NT2/D1 (cell line): ENCODE results near the gene ALDH16A1.
"Not testable (repeated sequence)": the region's sequence is repeated elsewhere in the genome, so short reads cannot be mapped to it uniquely, and the experiment has no call there.

Source experiments
- DNase-seq: peaks from one replicate; pipeline ENCODE4 v3.0.0-alpha.2; 2011; ENCODE audit warnings: low read depth, low spot score
- H3K27me3 ChIP-seq: 2 replicates; pipeline ENCODE4 v1.6.0; 2011; ENCODE audit warnings: mild to moderate bottlenecking; ENCODE audit not compliant: insufficient read length, insufficient read depth
- H3K36me3 ChIP-seq: 2 replicates; pipeline ENCODE4 v1.6.1; 2011; ENCODE audit warnings: mild to moderate bottlenecking, low read length, mixed read lengths; ENCODE audit not compliant: insufficient read depth, insufficient read length
- H3K4me1 ChIP-seq: 2 replicates; pipeline ENCODE4 v1.5.1; 2011; ENCODE audit not compliant: insufficient read depth, insufficient read length
- H3K4me3 ChIP-seq: 2 replicates; pipeline ENCODE4 v1.5.1; 2011; ENCODE audit warnings: low read depth; ENCODE audit not compliant: insufficient read length
- H3K9ac ChIP-seq: 2 replicates; pipeline ENCODE4 v1.6.0; 2011; ENCODE audit warnings: low read depth; ENCODE audit not compliant: insufficient read length
- H3K9me3 ChIP-seq: 2 replicates; pipeline ENCODE4 v1.5.1; 2011; ENCODE audit warnings: mild to moderate bottlenecking, low read length; ENCODE audit not compliant: insufficient read depth
- SUZ12 ChIP-seq: IDR thresholded peaks from 2 replicates; pipeline ENCODE4 v1.6.1; 2011; ENCODE audit not compliant: insufficient read length, insufficient read depth; ENCODE audit errors: extremely low read depth
- YY1 ChIP-seq: IDR thresholded peaks from 2 replicates; pipeline ENCODE4 v1.6.1; 2011; ENCODE audit not compliant: insufficient read length, insufficient read depth
- ZNF274 ChIP-seq: IDR thresholded peaks from 2 replicates; pipeline ENCODE4 v1.6.1; 2011; ENCODE audit warnings: mild to moderate bottlenecking, low read depth, low read length

The ALDH16A1 gene

DNA sequence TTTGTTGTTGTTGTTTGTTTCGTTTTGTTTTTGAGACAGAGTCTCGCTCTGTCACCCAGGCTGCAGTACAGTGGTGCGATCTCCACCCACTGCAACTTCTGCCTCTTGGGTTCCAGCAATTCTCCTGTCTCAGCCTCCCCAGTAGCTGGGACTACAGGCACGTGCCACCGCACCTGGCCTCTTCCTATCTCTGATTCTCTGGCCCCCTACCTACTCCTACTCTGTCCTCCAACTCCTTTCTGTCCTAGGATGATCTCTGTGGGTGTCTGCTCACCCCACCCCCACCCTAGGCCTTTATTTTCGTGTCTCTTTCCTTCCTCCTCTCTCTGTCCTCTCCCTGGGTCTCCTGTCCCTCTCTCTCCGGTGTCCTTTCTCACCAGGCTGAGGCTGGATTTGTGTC is 2.6 kb upstream of the ALDH16A1 start:
- Histone ChIP-seq H3K4me1 (peaks cover 6% of the 10 kb centered on the region), H3K9me3 (no peaks in the 10 kb centered on the region), H3K9ac (peak overlapping the region; percentile 63), H3K4me3 (no peak overlapping the region), H3K27me3 (no peaks in the 10 kb centered on the region), H3K36me3 (peaks cover 53% of the 10 kb centered on the region)
- no peak for TF ChIP-seq YY1
- no peak for TF ChIP-seq ZNF274
- no peak for TF ChIP-seq SUZ12
- DNase-seq: no peak

DNA sequence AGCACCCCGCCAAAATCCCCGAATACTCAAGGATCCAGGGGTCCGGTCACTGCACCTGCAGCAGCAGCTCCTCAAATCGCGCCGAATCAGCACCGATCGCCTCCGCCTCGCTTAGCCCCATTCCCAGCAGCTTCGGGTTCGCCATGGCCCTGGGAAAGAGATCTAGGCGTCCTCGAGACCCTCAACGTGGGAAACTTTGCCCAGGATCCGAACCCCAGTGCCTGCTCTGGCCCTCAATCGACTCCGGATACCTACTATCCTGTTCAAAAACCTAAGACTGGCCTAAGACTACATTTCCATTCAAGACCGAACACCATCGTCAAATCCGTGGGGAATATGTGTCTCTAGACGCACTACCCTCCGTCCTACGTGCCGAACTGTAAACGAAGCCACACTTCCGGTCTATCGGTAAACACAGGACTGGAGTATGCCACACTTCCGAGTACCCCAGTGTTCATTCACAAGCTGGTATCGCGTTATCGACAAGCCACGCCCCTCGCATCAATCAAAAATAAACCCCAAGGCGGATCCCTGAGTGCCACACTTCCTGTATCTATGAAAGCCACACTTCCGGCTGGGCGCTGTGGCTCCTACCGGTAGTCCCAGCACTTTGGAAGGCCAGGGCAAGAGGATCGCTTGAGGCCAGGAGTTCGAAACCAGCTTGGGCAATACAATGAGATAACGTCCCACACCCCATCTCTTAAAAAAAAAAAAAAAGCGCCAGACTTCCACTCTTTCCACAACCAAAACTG is 1.4 kb upstream of the ALDH16A1 start, which contains the start of gene PIH1D1:
PIH1D1 (minus strand) TSS at position 385 of the 752 bp plus-strand sequence; CDS start at position 145, 240 bp downstream.
- peak; percentile 96 for DNase-seq
- Histone ChIP-seq H3K4me1 (peaks cover 6% of the 10 kb centered on the region), H3K9ac (peak within 1 kb of the TSS; percentile 97), H3K27me3 (no peaks in the 10 kb centered on the region), H3K36me3 (peaks cover 55% of the 10 kb centered on the region), H3K4me3 (peak within 1 kb of the TSS; percentile 93), H3K9me3 (no peaks in the 10 kb centered on the region)
- TF ChIP-seq SUZ12 (no peak), YY1 (no peak), ZNF274 (no peak)

GRCh38 chr19:49453757-49454240 is 774 bp downstream of the ALDH16A1 start:
- H3K9ac ChIP-seq: peak overlapping the region; percentile 97
- DNase-seq: no peak
- H3K4me1 ChIP-seq: peaks cover 2% of the 10 kb centered on the region
- H3K9me3 ChIP-seq: no peaks in the 10 kb centered on the region
- H3K27me3 ChIP-seq: no peaks in the 10 kb centered on the region
- peaks cover 45% of the 10 kb centered on the region for H3K36me3 ChIP-seq
- TF ChIP-seq SUZ12 (no peak), ZNF274 (no peak), YY1 (no peak)
- peak overlapping the region; percentile 85 for H3K4me3 ChIP-seq

GRCh38 chr19:49455773-49456172 is 2.7 kb downstream of the ALDH16A1 start:
- H3K27me3 ChIP-seq: no peaks in the 10 kb centered on the region
- no peak for TF ChIP-seq ZNF274
- TF ChIP-seq YY1: no peak
- TF ChIP-seq SUZ12: no peak

DNA sequence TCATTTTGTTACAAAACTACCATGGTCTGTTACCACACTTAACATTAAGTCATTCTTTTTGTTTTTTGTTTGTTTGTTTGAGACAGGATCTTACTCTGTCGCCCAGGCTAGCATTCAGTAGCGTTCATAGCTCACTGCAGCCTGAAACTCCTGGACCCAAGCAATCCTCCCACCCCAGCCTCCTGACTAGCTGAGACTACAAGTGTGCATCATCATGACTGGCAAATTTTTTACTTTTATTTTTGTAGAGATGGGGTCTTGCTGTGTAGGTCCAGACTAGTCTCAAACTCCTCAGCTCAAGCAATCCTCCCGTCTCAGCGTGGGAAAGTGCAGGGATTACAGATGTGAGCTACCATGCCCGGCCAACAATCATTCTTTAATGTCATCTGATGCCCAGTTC is 3.3 kb downstream of the ALDH16A1 start:
- TF ChIP-seq YY1: no peak
- TF ChIP-seq ZNF274: no peak
- TF ChIP-seq SUZ12: no peak
- Histone ChIP-seq H3K4me1 (no peaks in the 10 kb centered on the region), H3K36me3 (peaks cover 42% of the 10 kb centered on the region), H3K9ac (no peak overlapping the region), H3K27me3 (no peaks in the 10 kb centered on the region), H3K4me3 (no peak overlapping the region), H3K9me3 (no peaks in the 10 kb centered on the region)
- no peak for DNase-seq

More at GRCh38 chr19:49455773-49456172, 2.7 kb downstream of the ALDH16A1 start:
- Histone ChIP-seq H3K4me1 (no peaks in the 10 kb centered on the region), H3K9ac (no peak overlapping the region), H3K9me3 (no peaks in the 10 kb centered on the region), H3K36me3 (peaks cover 40% of the 10 kb centered on the region), H3K4me3 (no peak overlapping the region)
- DNase-seq: no peak

DNA sequence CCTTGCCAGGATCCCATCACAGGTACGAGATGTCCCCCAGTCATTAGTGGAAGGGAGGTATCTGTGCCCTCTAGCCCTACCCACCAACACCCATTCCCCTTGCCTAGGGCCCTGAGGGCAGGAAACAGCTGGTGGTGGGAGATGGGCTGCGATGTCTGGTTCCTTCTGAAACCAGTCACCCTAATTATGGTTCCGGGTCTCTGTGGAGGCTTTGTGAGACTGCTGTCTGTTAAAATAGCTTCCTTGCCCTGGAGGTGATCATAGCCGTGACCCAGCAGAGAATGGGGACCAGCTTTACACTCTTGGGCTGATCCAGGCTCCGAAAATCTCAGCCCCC is 5.5 kb downstream of the ALDH16A1 start:
- no peaks in the 10 kb centered on the region for H3K4me1 ChIP-seq
- DNase-seq: no peak
- H3K4me3 ChIP-seq: no peak overlapping the region
- no peak overlapping the region for H3K9ac ChIP-seq
- no peaks in the 10 kb centered on the region for H3K27me3 ChIP-seq
- TF ChIP-seq ZNF274: no peak
- no peak for TF ChIP-seq SUZ12
- no peak for TF ChIP-seq YY1
- peaks cover 44% of the 10 kb centered on the region for H3K36me3 ChIP-seq
- no peaks in the 10 kb centered on the region for H3K9me3 ChIP-seq

DNA sequence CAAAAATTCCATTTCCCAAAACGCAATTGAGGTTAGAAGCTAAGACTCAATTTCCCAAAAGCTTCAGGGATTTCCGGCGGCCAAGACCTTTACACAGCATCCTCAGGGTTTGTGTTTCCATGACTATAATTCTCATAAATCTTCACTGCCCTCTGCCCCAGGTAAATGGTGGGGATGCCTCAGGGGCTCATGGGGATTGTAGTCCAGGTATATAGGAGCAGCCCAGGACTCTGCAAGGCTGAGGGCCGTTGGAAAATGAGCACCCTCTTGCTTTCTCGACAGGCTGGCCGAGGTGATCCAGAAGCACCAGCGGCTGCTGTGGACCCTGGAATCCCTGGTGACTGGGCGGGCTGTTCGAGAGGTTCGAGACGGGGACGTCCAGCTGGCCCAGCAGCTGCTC is 6.4 kb downstream of the ALDH16A1 start:
- Histone ChIP-seq H3K4me3 (no peak overlapping the region), H3K4me1 (no peaks in the 10 kb centered on the region), H3K9ac (no peak overlapping the region), H3K9me3 (no peaks in the 10 kb centered on the region), H3K36me3 (peaks cover 48% of the 10 kb centered on the region), H3K27me3 (no peaks in the 10 kb centered on the region)
- no peak for DNase-seq
- TF ChIP-seq SUZ12: no peak
- TF ChIP-seq YY1: no peak
- TF ChIP-seq ZNF274: no peak

GRCh38 chr19:49461130-49461529 is 8.1 kb downstream of the ALDH16A1 start:
- not testable (repeated sequence) for H3K9me3 ChIP-seq, DNase-seq, H3K4me3 ChIP-seq, H3K4me1 ChIP-seq, H3K9ac ChIP-seq, H3K27me3 ChIP-seq
- H3K36me3 ChIP-seq: peaks cover 56% of the 10 kb centered on the region
